Activated CD4-positive, alpha-beta T cell treated with anti-CD3 and anti-CD28 coated beads, Interleukin-2, amount 10 ng/mL, durations not matched to agents 24 days and 14 days (primary cell): Measurements from ENCODE around the gene SLC5A4. TPM values are rescaled to one million over a fixed set of nuclear protein-coding genes. Genes with fewer than 3 reads are reported as not detected.

ENCODE experiments used
- total RNA-seq: library from RNA; stranded (reverse); gene quantifications from 2 replicates; pipeline ENCODE4 v1.2.3, GENCODE V29; 2022

The SLC5A4 gene
- total RNA-seq, 1 donor from 2014 or later, result not detected

Other genes starting within 250 kb of the SLC5A4 start
- gene SLC5A1, start 212.1 kb downstream of the SLC5A4 start, total RNA-seq, result not detected in 2 replicates
- gene C22orf42, start 96.0 kb downstream of the SLC5A4 start, total RNA-seq, result not detected in 2 replicates
- gene RFPL2, start 50.3 kb downstream of the SLC5A4 start, total RNA-seq, result not detected in 2 replicates
- gene RFPL3, start 102.5 kb upstream of the SLC5A4 start, total RNA-seq, result not detected in 2 replicates
- 104 and 105 TPM in 2 replicates for gene RTCB, start 156.9 kb upstream of the SLC5A4 start, total RNA-seq
- gene BPIFC, start 209.1 kb upstream of the SLC5A4 start, total RNA-seq, result not detected in 2 replicates
- gene FBXO7, start 219.5 kb upstream of the SLC5A4 start, total RNA-seq, result 95.6 and 96.5 TPM in 2 replicates